Bronchial epithelial cell (primary cell): ENCODE data around the gene NME7. TPM values are rescaled to one million over a fixed set of nuclear protein-coding genes. Genes with fewer than 3 reads are reported as not detected.
"Not testable (repeated sequence)": the region's sequence is repeated elsewhere in the genome, so short reads cannot be mapped to it uniquely, and the experiment has no call there.

Experiments used
- DNase-seq: peaks from one replicate; pipeline ENCODE4 v3.0.0-alpha.2; 2010; ENCODE audit warnings: low read depth
- FAIRE-seq: peaks from 2 replicates; lab custom pipeline; 2011; peaks lifted over from hg19 to GRCh38; lab: Jason Lieb, UNC
- H3K27me3 ChIP-seq: 2 replicates; pipeline ENCODE4 v1.5.1; 2011; ENCODE audit warnings: low read length; ENCODE audit not compliant: control insufficient read depth, insufficient read depth
- H3K36me3 ChIP-seq: 2 replicates; pipeline ENCODE4 v1.5.1; 2011; ENCODE audit warnings: low read length; ENCODE audit not compliant: control insufficient read depth, insufficient read depth
- H3K4me3 ChIP-seq: 2 replicates; pipeline ENCODE4 v1.5.1; 2011; ENCODE audit warnings: mild to moderate bottlenecking, low read depth, low read length, control low read depth
- total RNA-seq: library from RNA; depleted of rRNA; stranded (reverse); fragments of >200 nt; gene quantifications from 2 replicates; pipeline ENCODE4 v1.2.1, GENCODE V29; 2014
- TF ChIP-seq, protein P1 (sequence below): IDR thresholded peaks from 2 replicates; pipeline ENCODE4 v1.5.1; 2011; ENCODE audit warnings: mild to moderate bottlenecking, moderate library complexity, low read length, control low read depth, inconsistent platforms; ENCODE audit not compliant: insufficient read depth, severe bottlenecking

The NME7 gene
- total RNA-seq, 1 donor from 2014 or later, result 11.6 TPM

- DNase-seq (peak; percentile 62), FAIRE-seq (no peak)
- Histone ChIP-seq H3K4me3 (no peak overlapping the region), H3K27me3 (no peaks in the 10 kb centered on the region), H3K36me3 (no peaks in the 10 kb centered on the region)
- TF ChIP-seq, protein P1, sequence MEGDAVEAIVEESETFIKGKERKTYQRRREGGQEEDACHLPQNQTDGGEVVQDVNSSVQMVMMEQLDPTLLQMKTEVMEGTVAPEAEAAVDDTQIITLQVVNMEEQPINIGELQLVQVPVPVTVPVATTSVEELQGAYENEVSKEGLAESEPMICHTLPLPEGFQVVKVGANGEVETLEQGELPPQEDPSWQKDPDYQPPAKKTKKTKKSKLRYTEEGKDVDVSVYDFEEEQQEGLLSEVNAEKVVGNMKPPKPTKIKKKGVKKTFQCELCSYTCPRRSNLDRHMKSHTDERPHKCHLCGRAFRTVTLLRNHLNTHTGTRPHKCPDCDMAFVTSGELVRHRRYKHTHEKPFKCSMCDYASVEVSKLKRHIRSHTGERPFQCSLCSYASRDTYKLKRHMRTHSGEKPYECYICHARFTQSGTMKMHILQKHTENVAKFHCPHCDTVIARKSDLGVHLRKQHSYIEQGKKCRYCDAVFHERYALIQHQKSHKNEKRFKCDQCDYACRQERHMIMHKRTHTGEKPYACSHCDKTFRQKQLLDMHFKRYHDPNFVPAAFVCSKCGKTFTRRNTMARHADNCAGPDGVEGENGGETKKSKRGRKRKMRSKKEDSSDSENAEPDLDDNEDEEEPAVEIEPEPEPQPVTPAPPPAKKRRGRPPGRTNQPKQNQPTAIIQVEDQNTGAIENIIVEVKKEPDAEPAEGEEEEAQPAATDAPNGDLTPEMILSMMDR, result peak; percentile 42
Observed at GRCh38 chr1:169348383-169349036, 19.1 kb downstream of the NME7 start.

GRCh38 chr1:169347688-169348382, 19.8 kb downstream of the NME7 start:
- Histone ChIP-seq H3K27me3 (no peaks in the 10 kb centered on the region), H3K36me3 (no peaks in the 10 kb centered on the region), H3K4me3 (no peak overlapping the region)
- TF ChIP-seq, protein P1, result no peak
- DNase-seq, result no peak
- no peak for FAIRE-seq

DNA sequence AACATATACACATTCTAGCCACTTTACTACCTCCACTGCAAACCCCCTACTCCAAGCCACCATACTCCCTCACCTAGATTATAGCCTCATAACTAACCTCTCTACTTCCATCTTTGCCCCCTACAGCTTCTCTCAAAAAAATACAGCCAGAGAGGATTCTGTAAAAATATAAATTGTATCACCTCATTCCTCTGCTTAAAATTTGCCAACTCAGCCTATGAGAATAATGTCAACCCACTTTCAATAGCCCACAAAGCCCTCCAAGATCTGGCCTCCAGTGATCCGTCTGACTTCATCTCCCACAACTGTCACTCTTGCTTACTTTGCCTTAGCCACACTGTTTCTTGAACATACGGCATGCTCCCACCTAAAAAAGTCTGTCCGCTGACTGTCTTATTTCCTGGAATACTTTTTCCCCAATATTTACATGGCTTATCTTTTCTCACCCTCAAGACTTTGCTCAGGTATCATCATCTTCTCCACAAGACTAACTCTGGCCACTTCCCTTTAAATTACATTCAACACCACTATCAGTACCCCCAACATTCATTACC, 21.5 kb downstream of the NME7 start:
- Histone ChIP-seq H3K36me3 (no peaks in the 10 kb centered on the region), H3K27me3 (no peaks in the 10 kb centered on the region), H3K4me3 (no peak overlapping the region)
- TF ChIP-seq, protein P1, result no peak
- DNase-seq, result no peak
- FAIRE-seq, result no peak

GRCh38 chr1:169345511-169345910, 22.1 kb downstream of the NME7 start:
- TF ChIP-seq, protein P1, result no peak
- no peaks in the 10 kb centered on the region for H3K27me3 ChIP-seq
- DNase-seq, result no peak
- FAIRE-seq, result no peak
- H3K36me3 ChIP-seq, result no peaks in the 10 kb centered on the region
- no peak overlapping the region for H3K4me3 ChIP-seq

DNA sequence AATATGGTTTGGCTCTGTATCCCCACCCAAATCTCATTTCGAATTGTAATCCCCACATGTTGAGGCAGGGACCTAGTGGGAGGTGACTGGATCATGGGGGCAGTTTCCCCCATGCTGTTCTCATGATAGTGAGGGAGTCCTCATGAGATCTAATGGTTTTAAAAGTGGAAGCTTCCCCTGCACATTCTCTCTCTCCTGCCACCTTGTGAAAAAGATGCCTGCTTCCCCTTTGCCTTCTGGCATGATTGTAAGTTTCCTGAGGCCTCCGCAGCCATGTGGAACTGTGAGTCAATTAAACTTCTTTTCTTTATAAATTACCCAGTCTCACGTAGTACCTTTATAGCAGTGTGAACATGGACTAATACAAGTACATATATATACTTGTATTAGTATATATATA, 25.5 kb downstream of the NME7 start:
- not testable (repeated sequence) for H3K36me3 ChIP-seq, H3K4me3 ChIP-seq, DNase-seq, H3K27me3 ChIP-seq, FAIRE-seq

DNA sequence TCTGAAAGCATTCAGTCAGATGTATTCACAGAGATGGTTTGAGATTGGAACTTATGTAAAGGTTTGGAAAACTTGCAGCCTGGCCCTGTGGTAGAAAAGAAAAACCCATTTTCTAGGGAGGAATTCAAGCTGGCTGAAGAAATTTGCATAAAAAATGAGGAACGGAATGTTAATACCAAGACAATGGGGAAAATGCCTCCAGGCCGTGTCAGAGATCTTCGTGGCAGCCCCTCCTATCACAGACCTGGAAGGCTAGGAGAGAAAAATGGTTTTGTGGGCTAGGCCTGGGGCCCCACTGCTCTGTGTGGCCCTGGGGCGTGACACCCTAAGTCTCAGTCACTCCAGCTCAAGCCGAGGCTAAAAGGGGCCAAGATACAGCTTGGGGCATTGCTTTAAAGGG, 26.7 kb downstream of the NME7 start:
- FAIRE-seq (no peak), DNase-seq (no peak)
- Histone ChIP-seq H3K27me3 (no peaks in the 10 kb centered on the region), H3K36me3 (no peaks in the 10 kb centered on the region), H3K4me3 (no peak overlapping the region)
- TF ChIP-seq, protein P1, result no peak
